ENCODE measurements around the gene ZNF91.
"Not testable (repeated sequence)": the region's sequence is repeated elsewhere in the genome, so short reads cannot be mapped to it uniquely, and the experiment has no call there.

ZNF91 gene

DNA sequence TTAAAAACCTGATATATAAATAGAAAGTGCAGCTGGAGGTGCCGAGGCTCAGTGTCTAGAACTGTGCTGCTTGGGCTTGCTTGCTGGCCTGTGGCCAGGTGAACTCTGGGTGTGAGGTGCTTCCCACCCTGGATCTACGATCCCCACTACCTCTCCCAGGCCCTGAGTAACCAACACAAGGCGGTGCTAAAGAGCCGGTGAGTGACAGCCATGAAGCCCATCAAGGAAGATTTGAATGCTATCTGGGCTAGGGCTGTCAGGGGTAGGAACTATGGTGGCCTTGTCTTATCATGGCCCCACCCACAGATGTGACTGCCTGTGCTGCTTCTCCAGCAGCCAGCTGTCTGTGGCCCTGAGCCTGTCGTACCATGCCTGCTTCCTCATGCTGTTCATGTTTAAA is 25.6 kb upstream of the ZNF91 start:
- TF ChIP-seq, protein P1, sequence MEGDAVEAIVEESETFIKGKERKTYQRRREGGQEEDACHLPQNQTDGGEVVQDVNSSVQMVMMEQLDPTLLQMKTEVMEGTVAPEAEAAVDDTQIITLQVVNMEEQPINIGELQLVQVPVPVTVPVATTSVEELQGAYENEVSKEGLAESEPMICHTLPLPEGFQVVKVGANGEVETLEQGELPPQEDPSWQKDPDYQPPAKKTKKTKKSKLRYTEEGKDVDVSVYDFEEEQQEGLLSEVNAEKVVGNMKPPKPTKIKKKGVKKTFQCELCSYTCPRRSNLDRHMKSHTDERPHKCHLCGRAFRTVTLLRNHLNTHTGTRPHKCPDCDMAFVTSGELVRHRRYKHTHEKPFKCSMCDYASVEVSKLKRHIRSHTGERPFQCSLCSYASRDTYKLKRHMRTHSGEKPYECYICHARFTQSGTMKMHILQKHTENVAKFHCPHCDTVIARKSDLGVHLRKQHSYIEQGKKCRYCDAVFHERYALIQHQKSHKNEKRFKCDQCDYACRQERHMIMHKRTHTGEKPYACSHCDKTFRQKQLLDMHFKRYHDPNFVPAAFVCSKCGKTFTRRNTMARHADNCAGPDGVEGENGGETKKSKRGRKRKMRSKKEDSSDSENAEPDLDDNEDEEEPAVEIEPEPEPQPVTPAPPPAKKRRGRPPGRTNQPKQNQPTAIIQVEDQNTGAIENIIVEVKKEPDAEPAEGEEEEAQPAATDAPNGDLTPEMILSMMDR (IDR thresholded peaks at IDR 0.05; ENCODE audit: control insufficient read depth, extremely low read depth, insufficient read depth), result no peak
- H3K4me3 ChIP-seq (ENCODE audit: low read depth, low read length), result no peak overlapping the region
- no peak for DNase-seq (ENCODE audit: low read depth)

GRCh38 chr19:23419261-23419660 is 24.0 kb upstream of the ZNF91 start:
- DNase-seq (ENCODE audit: low read depth); H3K4me3 ChIP-seq (ENCODE audit: low read depth, low read length): not testable (repeated sequence)

DNA sequence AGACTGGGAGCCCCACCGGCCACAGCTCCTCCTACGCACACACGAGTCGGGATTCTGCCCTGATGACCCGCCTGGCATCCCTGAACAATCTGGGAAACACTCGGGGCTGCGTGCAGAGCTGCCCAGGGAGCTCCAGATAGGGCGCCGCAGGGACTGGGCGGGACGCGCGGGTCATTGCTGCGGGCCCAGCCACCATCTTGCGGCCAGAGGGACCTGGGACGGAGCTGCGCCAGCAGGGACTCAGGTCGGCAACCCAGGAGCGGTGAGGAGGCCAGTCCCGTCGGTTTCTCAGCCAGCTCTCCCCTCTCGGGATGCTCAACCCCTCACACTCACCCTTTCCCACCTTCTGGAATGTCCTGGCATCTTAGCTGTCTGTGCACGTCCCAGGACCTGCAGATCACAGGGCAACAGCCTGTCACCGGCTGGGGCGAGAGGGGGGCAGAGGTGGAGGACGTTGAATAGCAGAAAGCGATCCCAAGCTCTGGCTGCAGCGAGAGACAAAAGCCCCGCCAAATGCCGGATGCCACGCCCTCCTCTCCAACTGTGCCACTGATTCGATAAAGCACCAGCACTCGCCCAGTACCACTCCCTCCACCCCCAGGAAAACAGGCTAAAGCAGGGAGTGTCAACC is 20.4 kb upstream of the ZNF91 start:
- no peak for DNase-seq (ENCODE audit: low read depth)
- TF ChIP-seq, protein P1 (IDR thresholded peaks at IDR 0.05; ENCODE audit: control insufficient read depth, extremely low read depth, insufficient read depth), result no peak
- no peak overlapping the region for H3K4me3 ChIP-seq (ENCODE audit: low read depth, low read length)

DNA sequence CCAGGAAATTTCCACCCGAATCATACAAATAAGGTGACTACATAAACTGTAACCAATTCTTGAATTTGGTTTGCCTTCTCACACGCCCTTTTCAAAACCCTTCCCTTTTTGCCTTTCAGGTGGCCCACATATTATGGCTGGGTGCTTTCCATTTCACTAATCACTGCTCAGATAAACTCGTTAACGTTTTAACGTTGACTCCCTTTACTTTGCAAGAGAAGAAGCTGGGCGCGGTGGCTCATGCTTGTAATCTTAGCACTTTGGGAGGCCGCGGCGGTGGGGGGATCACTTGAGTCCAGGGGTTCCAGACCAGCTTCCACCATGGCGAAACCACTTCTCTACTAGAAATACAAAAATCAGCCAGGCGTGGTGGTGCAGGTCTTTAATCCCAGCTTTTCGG is 19.8 kb upstream of the ZNF91 start:
- H3K4me3 ChIP-seq (ENCODE audit: low read depth, low read length), result no peak overlapping the region
- TF ChIP-seq, protein P1 (IDR thresholded peaks at IDR 0.05; ENCODE audit: control insufficient read depth, extremely low read depth, insufficient read depth), result no peak
- no peak for DNase-seq (ENCODE audit: low read depth)

- TF ChIP-seq, protein P1 (IDR thresholded peaks at IDR 0.05; ENCODE audit: control insufficient read depth, extremely low read depth, insufficient read depth), result no peak
- no peak overlapping the region for H3K4me3 ChIP-seq (ENCODE audit: low read depth, low read length)
- no peak for DNase-seq (ENCODE audit: low read depth)
These were observed 14.9 kb upstream of the ZNF91 start for GRCh38 chr19:23410155-23410554.

- TF ChIP-seq, protein P1 (IDR thresholded peaks at IDR 0.05; ENCODE audit: control insufficient read depth, extremely low read depth, insufficient read depth), result no peak
- no peak for DNase-seq (ENCODE audit: low read depth)
- no peak overlapping the region for H3K4me3 ChIP-seq (ENCODE audit: low read depth, low read length)
These were observed 14.2 kb upstream of the ZNF91 start for GRCh38 chr19:23409392-23410048.

DNA sequence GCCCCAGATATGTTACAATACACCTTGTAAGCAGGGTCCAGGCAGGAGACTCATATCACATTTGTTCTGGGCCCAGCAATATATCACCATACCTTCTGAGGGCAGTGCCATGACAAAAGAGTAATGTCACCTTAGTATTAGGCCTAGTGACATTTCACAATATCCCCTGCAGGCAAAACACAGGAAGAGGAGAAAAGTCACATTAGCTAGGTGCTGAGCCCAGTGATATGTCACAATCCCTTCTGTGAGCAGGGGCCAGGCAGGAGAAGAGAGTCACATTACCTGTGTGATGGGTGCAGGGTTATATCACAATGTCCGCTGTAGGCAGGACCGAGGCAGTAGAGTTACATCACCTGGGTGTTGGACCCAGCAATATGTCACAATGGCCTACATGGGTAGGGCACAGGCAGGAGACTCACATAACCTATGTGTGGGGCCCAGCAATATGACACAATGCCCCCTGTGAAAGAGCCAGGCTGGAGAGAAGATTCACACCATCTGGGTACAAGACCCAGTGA is 12.4 kb upstream of the ZNF91 start:
- TF ChIP-seq, protein P1 (IDR thresholded peaks at IDR 0.05; ENCODE audit: control insufficient read depth, extremely low read depth, insufficient read depth), result no peak
- DNase-seq (ENCODE audit: low read depth), result no peak
- H3K4me3 ChIP-seq (ENCODE audit: low read depth, low read length), result no peak overlapping the region

Measured in LNCaP clone FGC (cell line).